ENCODE results near the gene BDKRB2. TPM values are rescaled to one million over a fixed set of nuclear protein-coding genes. Genes with fewer than 3 reads are reported as not detected.

Gene BDKRB2
- total RNA-seq, 1 experiment from 2014 or later = 28.2 TPM

GRCh38 chr14:96261772-96262655, 57.4 kb downstream of the BDKRB2 start:
- Histone ChIP-seq H3K36me3 (peaks cover 35% of the 10 kb centered on the region), H3K4me1 (replicated peaks) (peaks cover 34% of the 10 kb centered on the region), H3K4me3 (no peak overlapping the region), H3K27me3 (replicated peaks) (no peaks in the 10 kb centered on the region), H3K9me3 (replicated peaks) (no peaks in the 10 kb centered on the region; the same call in 1 of the 2 replicates), H3K27ac (no peak overlapping the region)
- DNase-seq (ENCODE audit: low read depth in 1 of 2, low spot score in 2 of 2) = no peak

DNA sequence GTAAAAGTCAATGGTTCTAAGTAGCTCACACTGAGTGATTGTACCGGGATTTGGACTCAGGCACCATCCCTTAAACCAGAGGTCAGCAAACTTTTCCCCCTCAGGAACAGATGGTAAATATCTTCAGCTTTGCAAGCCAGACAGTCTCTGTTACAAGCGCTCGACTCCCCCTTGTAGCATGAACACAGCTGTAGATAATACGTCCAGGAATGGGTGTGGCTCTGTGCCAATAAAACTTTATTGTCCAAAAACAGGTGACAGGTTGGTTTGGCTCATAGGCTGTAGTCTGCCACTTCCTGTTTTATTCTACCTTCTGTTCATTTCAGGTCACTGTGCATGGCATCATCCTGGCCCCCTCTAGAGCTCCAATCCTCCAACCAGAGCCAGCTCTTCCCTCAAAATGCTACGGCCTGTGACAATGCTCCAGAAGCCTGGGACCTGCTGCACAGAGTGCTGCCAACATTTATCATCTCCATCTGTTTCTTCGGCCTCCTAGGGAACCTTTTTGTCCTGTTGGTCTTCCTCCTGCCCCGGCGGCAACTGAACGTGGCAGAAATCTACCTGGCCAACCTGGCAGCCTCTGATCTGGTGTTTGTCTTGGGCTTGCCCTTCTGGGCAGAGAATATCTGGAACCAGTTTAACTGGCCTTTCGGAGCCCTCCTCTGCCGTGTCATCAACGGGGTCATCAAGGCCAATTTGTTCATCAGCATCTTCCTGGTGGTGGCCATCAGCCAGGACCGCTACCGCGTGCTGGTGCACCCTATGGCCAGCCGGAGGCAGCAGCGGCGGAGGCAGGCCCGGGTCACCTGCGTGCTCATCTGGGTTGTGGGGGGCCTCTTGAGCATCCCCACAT, 58.9 kb downstream of the BDKRB2 start:
- Histone ChIP-seq H3K27ac (no peak overlapping the region), H3K4me1 (replicated peaks) (peaks cover 40% of the 10 kb centered on the region), H3K9me3 (replicated peaks) (no peaks in the 10 kb centered on the region; the same call in 1 of the 2 replicates), H3K4me3 (no peak overlapping the region), H3K36me3 (peaks cover 32% of the 10 kb centered on the region), H3K27me3 (replicated peaks) (no peaks in the 10 kb centered on the region)
- no peak for DNase-seq (ENCODE audit: low read depth in 1 of 2, low spot score in 2 of 2)

DNA sequence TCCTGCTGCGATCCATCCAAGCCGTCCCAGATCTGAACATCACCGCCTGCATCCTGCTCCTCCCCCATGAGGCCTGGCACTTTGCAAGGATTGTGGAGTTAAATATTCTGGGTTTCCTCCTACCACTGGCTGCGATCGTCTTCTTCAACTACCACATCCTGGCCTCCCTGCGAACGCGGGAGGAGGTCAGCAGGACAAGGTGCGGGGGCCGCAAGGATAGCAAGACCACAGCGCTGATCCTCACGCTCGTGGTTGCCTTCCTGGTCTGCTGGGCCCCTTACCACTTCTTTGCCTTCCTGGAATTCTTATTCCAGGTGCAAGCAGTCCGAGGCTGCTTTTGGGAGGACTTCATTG, 59.5 kb downstream of the BDKRB2 start:
- Histone ChIP-seq H3K27ac (no peak overlapping the region), H3K9me3 (replicated peaks) (no peaks in the 10 kb centered on the region; the same call in 1 of the 2 replicates), H3K4me1 (replicated peaks) (peaks cover 46% of the 10 kb centered on the region)

GRCh38 chr14:96264853-96265252, 60.2 kb downstream of the BDKRB2 start:
- no peak overlapping the region for H3K27ac ChIP-seq
- H3K4me1 ChIP-seq (replicated peaks) = peaks cover 53% of the 10 kb centered on the region
- no peak for DNase-seq (ENCODE audit: low read depth in 1 of 2, low spot score in 2 of 2)
- H3K36me3 ChIP-seq = peaks cover 24% of the 10 kb centered on the region
- no peaks in the 10 kb centered on the region for H3K9me3 ChIP-seq (replicated peaks)
- H3K27me3 ChIP-seq (replicated peaks) = no peaks in the 10 kb centered on the region
- H3K4me3 ChIP-seq = no peak overlapping the region

More for the DNA sequence above, 59.5 kb downstream of the BDKRB2 start:
- no peaks in the 10 kb centered on the region for H3K27me3 ChIP-seq (replicated peaks)
- peaks cover 30% of the 10 kb centered on the region for H3K36me3 ChIP-seq
- no peak for DNase-seq (ENCODE audit: low read depth in 1 of 2, low spot score in 2 of 2)
- no peak overlapping the region for H3K4me3 ChIP-seq

DNA sequence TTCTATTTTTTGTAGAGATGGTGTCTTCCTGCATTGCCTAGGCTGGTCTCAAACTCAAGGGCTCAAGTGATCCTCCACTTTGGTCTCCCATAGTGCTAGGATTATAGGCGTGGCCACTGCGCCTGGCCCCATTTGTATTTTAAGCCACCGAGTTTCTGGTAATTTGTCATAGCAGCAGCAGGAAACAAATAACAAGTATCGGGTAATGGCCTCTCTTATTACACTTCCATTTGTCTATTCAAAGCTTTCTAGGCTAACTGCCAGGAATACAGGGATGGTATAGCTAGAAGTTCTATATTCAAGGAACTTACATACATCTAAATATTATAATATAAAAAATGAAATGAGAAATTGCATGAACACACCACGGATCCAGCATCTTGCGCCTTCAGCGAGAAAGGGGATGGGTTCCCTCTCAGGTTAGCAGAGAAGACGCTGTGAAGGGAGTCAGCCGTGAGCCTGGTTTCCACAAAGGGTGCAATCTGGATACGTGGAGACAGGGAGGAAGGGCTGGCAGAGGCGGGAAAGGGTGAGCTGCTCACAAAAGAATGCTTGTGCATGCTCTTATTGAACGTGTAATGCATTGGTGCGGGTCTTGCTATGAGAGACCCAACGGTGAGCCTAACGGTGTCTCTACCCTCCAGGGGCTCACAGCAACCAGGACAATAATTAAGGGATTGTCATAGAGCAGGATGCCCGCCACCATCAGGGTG, 60.9 kb downstream of the BDKRB2 start:
- DNase-seq (ENCODE audit: low read depth in 1 of 2, low spot score in 2 of 2) = no peak
- H3K4me3 ChIP-seq = no peak overlapping the region
- H3K36me3 ChIP-seq = peaks cover 24% of the 10 kb centered on the region
- peaks cover 54% of the 10 kb centered on the region for H3K4me1 ChIP-seq (replicated peaks)
- no peaks in the 10 kb centered on the region for H3K9me3 ChIP-seq (replicated peaks)
- H3K27me3 ChIP-seq (replicated peaks) = no peaks in the 10 kb centered on the region
- H3K27ac ChIP-seq = no peak overlapping the region

GRCh38 chr14:96267336-96267735, 62.7 kb downstream of the BDKRB2 start:
- H3K36me3 ChIP-seq = peaks cover 24% of the 10 kb centered on the region
- DNase-seq (ENCODE audit: low read depth in 1 of 2, low spot score in 2 of 2) = peak; percentile 78 to 88
- H3K27me3 ChIP-seq (replicated peaks) = no peaks in the 10 kb centered on the region
- H3K4me1 ChIP-seq (replicated peaks) = peaks cover 43% of the 10 kb centered on the region
- no peak overlapping the region for H3K4me3 ChIP-seq
- H3K9me3 ChIP-seq (replicated peaks) = no peaks in the 10 kb centered on the region
- peak overlapping the region; percentile 77 for H3K27ac ChIP-seq

- H3K27ac ChIP-seq = peak overlapping the region; percentile 77
- no peaks in the 10 kb centered on the region for H3K27me3 ChIP-seq (replicated peaks)
- H3K4me3 ChIP-seq = no peak overlapping the region
- no peak for DNase-seq (ENCODE audit: low read depth in 1 of 2, low spot score in 2 of 2)
- H3K36me3 ChIP-seq = peaks cover 24% of the 10 kb centered on the region
- H3K9me3 ChIP-seq (replicated peaks) = no peaks in the 10 kb centered on the region
- peaks cover 43% of the 10 kb centered on the region for H3K4me1 ChIP-seq (replicated peaks)
Observed at GRCh38 chr14:96267916-96268315, 63.3 kb downstream of the BDKRB2 start.

GRCh38 chr14:96268431-96269358, 64.1 kb downstream of the BDKRB2 start:
- H3K4me3 ChIP-seq = no peak overlapping the region
- H3K36me3 ChIP-seq = peaks cover 17% of the 10 kb centered on the region
- H3K4me1 ChIP-seq (replicated peaks) = peaks cover 48% of the 10 kb centered on the region
- H3K27me3 ChIP-seq (replicated peaks) = no peaks in the 10 kb centered on the region
- DNase-seq (ENCODE audit: low read depth in 1 of 2, low spot score in 2 of 2) = peak; percentile 85 to 91
- H3K27ac ChIP-seq = peak overlapping the region; percentile 77
- H3K9me3 ChIP-seq (replicated peaks) = no peaks in the 10 kb centered on the region

DNA sequence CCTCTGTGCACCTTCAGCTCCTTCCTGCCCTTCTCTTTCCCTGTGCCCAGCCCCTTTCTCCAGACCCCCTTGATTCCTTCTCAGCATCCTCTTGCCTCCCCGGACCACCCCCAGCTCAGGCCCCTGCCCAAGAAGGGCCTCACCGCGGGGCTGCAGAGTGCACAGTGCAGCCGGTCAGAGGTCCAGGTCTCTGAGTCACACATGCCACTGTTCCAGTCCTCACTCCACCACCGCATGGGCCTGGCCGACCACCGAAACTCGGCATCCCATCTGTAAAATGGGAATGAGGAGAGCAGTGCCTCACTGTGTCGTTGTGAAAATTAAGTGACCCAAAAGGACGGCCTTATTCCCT, 64.7 kb downstream of the BDKRB2 start:
- Histone ChIP-seq H3K4me1 (replicated peaks) (peaks cover 49% of the 10 kb centered on the region), H3K27me3 (replicated peaks) (no peaks in the 10 kb centered on the region), H3K4me3 (no peak overlapping the region), H3K36me3 (peaks cover 10% of the 10 kb centered on the region), H3K27ac (peak overlapping the region; percentile 77), H3K9me3 (replicated peaks) (no peaks in the 10 kb centered on the region)
- peak in 1 of 2 experiments; percentile 61 for DNase-seq (ENCODE audit: low read depth in 1 of 2, low spot score in 2 of 2)

- H3K27me3 ChIP-seq (replicated peaks) = no peaks in the 10 kb centered on the region
Observed at GRCh38 chr14:96270565-96271420, 66.2 kb downstream of the BDKRB2 start.

DNA sequence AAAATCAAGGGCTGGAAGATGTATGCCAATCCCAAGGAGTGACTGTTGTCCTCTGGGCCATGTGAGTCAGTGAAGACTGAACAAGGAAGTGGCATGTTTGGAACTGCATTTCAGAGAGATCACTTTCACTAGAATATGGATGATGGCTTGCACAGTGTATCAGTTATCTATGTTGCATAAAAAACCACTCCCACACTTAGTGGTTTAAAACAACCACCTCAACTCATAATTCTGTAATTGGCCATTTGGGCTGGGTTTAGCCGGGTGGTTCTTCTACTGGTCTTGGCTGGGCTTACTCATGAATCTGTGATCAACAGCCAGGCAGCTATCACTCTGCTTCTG, 66.8 kb downstream of the BDKRB2 start:
- Histone ChIP-seq H3K4me1 (replicated peaks) (peaks cover 56% of the 10 kb centered on the region), H3K27me3 (replicated peaks) (no peaks in the 10 kb centered on the region), H3K9me3 (replicated peaks) (no peaks in the 10 kb centered on the region), H3K27ac (no peak overlapping the region), H3K36me3 (no peaks in the 10 kb centered on the region), H3K4me3 (no peak overlapping the region)
- no peak for DNase-seq (ENCODE audit: low read depth in 1 of 2, low spot score in 2 of 2)

More at GRCh38 chr14:96270565-96271420, 66.2 kb downstream of the BDKRB2 start:
- H3K9me3 ChIP-seq (replicated peaks) = no peaks in the 10 kb centered on the region
- H3K36me3 ChIP-seq = no peaks in the 10 kb centered on the region; the same call in 1 of the 2 replicates
- peaks cover 62% of the 10 kb centered on the region for H3K4me1 ChIP-seq (replicated peaks)
- no peak overlapping the region for H3K4me3 ChIP-seq
- H3K27ac ChIP-seq = no peak overlapping the region
- no peak for DNase-seq (ENCODE audit: low read depth in 1 of 2, low spot score in 2 of 2)

- no peak for DNase-seq (ENCODE audit: low read depth in 1 of 2, low spot score in 2 of 2)
- Histone ChIP-seq H3K4me3 (no peak overlapping the region), H3K27me3 (replicated peaks) (no peaks in the 10 kb centered on the region), H3K36me3 (no peaks in the 10 kb centered on the region), H3K27ac (no peak overlapping the region), H3K9me3 (replicated peaks) (no peaks in the 10 kb centered on the region), H3K4me1 (replicated peaks) (peaks cover 48% of the 10 kb centered on the region)
Observed at GRCh38 chr14:96272777-96273473, 68.3 kb downstream of the BDKRB2 start.
